ENCODE results near the gene ARVCF. TPM values are rescaled to one million over a fixed set of nuclear protein-coding genes. Genes with fewer than 3 reads are reported as not detected.

Gene ARVCF
- total and polyA plus RNA-seq, 4 donors = 15.4 to 102 (median 62.1) TPM

GRCh38 chr22:19972251-19972650, 44.4 kb downstream of the ARVCF start:
- intact Hi-C loops (cut with DNase I) = loop anchor here in 1 of 2 donors (10.0 kb wide), 1 partner anchor 113 kb away; the partner anchor contains the start of gene DGCR8
- Histone ChIP-seq H3K4me1 (ENCODE audit: control insufficient read depth in 1 of 2, insufficient read depth in 2 of 2, low read length in 2 of 2) (no peaks in the 10 kb centered on the region), H3K9me3 (ENCODE audit: control insufficient read depth, low read length) (no peaks in the 10 kb centered on the region), H3K27me3 (ENCODE audit: control insufficient read depth in 1 of 2, insufficient read depth in 2 of 2, low read length in 1 of 2) (no peaks in the 10 kb centered on the region), H3K4me3 (ENCODE audit: low read length in 2 of 2) (no peak overlapping the region), H3K27ac (ENCODE audit: low read depth in 1 of 2, low read length in 2 of 2) (no peak overlapping the region), H3K36me3 (ENCODE audit: control insufficient read depth in 1 of 2, insufficient read depth in 2 of 2, low read length in 1 of 2) (peaks cover 0 to 5% of the 10 kb centered on the region in 2 donors)
- DNase-seq (no peak), ATAC-seq (ENCODE audit: low FRiP score) (no peak)
- 74 to 84% methylated on average over 9 of the region's 9 CpGs for WGBS, 2 donors

- no peak overlapping the region for H3K4me3 ChIP-seq (ENCODE audit: low read length in 2 of 2)
- H3K9me3 ChIP-seq (ENCODE audit: control insufficient read depth, low read length) = no peaks in the 10 kb centered on the region
- ATAC-seq (ENCODE audit: low FRiP score) (no peak), DNase-seq (no peak)
- H3K4me1 ChIP-seq (ENCODE audit: control insufficient read depth in 1 of 2, insufficient read depth in 2 of 2, low read length in 2 of 2) = no peaks in the 10 kb centered on the region
- peaks cover 0 to 5% of the 10 kb centered on the region in 2 donors for H3K36me3 ChIP-seq (ENCODE audit: control insufficient read depth in 1 of 2, insufficient read depth in 2 of 2, low read length in 1 of 2)
- no peak overlapping the region for H3K27ac ChIP-seq (ENCODE audit: low read depth in 1 of 2, low read length in 2 of 2)
- WGBS, 2 donors = 61 to 67% methylated on average over 28 of the region's 28 CpGs
- no peaks in the 10 kb centered on the region for H3K27me3 ChIP-seq (ENCODE audit: control insufficient read depth in 1 of 2, insufficient read depth in 2 of 2, low read length in 1 of 2)
- intact Hi-C loops (cut with DNase I) = loop anchor here in 1 of 2 donors (10.0 kb wide), 1 partner anchor 113 kb away; the partner anchor contains the start of gene DGCR8
Measured at GRCh38 chr22:19971276-19972124, 45.1 kb downstream of the ARVCF start.

GRCh38 chr22:19970479-19971275, 45.9 kb downstream of the ARVCF start:
- intact Hi-C loops (cut with DNase I) = loop anchor here (1.0 to 10.0 kb wide), 2 partner anchors 43 to 114 kb away; partner anchors contain the start of gene DGCR8 (in 1 of the 2)
- Histone ChIP-seq H3K27ac (ENCODE audit: low read depth in 1 of 2, low read length in 2 of 2) (no peak overlapping the region), H3K27me3 (ENCODE audit: control insufficient read depth in 1 of 2, insufficient read depth in 2 of 2, low read length in 1 of 2) (no peaks in the 10 kb centered on the region), H3K36me3 (ENCODE audit: control insufficient read depth in 1 of 2, insufficient read depth in 2 of 2, low read length in 1 of 2) (peaks cover 0 to 5% of the 10 kb centered on the region in 2 donors), H3K9me3 (ENCODE audit: control insufficient read depth, low read length) (no peaks in the 10 kb centered on the region), H3K4me3 (ENCODE audit: low read length in 2 of 2) (no peak overlapping the region), H3K4me1 (ENCODE audit: control insufficient read depth in 1 of 2, insufficient read depth in 2 of 2, low read length in 2 of 2) (no peaks in the 10 kb centered on the region)
- DNase-seq = peak; percentile 76 to 92
- peak; percentile 80 for ATAC-seq (ENCODE audit: low FRiP score)
- 48 to 52% methylated on average over 24 to 25 of the region's 25 CpGs for WGBS, 2 donors

GRCh38 chr22:19970031-19970478, 46.6 kb downstream of the ARVCF start:
- 64 to 66% methylated on average over 8 to 9 of the region's 9 CpGs for WGBS, 2 donors
- intact Hi-C loops (cut with DNase I) = loop anchor here (1.0 to 10.0 kb wide), 2 partner anchors 43 to 115 kb away; partner anchors contain the start of gene DGCR8 (in 1 of the 2)
- Histone ChIP-seq H3K9me3 (ENCODE audit: control insufficient read depth, low read length) (no peaks in the 10 kb centered on the region), H3K4me3 (ENCODE audit: low read length in 2 of 2) (no peak overlapping the region), H3K4me1 (ENCODE audit: control insufficient read depth in 1 of 2, insufficient read depth in 2 of 2, low read length in 2 of 2) (no peaks in the 10 kb centered on the region), H3K36me3 (ENCODE audit: control insufficient read depth in 1 of 2, insufficient read depth in 2 of 2, low read length in 1 of 2) (peaks cover 0 to 5% of the 10 kb centered on the region in 2 donors), H3K27ac (ENCODE audit: low read depth in 1 of 2, low read length in 2 of 2) (no peak overlapping the region), H3K27me3 (ENCODE audit: control insufficient read depth in 1 of 2, insufficient read depth in 2 of 2, low read length in 1 of 2) (no peaks in the 10 kb centered on the region)
- ATAC-seq (ENCODE audit: low FRiP score) = no peak
- no peak for DNase-seq

- 75 to 76% methylated on average over 9 to 11 of the region's 11 CpGs for WGBS, 2 donors
- intact Hi-C loops (cut with DNase I) = no loop called here
- ATAC-seq (ENCODE audit: low FRiP score) (no peak), DNase-seq (no peak)
- Histone ChIP-seq H3K27ac (ENCODE audit: low read depth in 1 of 2, low read length in 2 of 2) (no peak overlapping the region), H3K9me3 (ENCODE audit: control insufficient read depth, low read length) (no peaks in the 10 kb centered on the region), H3K36me3 (ENCODE audit: control insufficient read depth in 1 of 2, insufficient read depth in 2 of 2, low read length in 1 of 2) (peaks cover 0 to 5% of the 10 kb centered on the region in 2 donors), H3K4me3 (ENCODE audit: low read length in 2 of 2) (no peak overlapping the region), H3K27me3 (ENCODE audit: control insufficient read depth in 1 of 2, insufficient read depth in 2 of 2, low read length in 1 of 2) (no peaks in the 10 kb centered on the region), H3K4me1 (ENCODE audit: control insufficient read depth in 1 of 2, insufficient read depth in 2 of 2, low read length in 2 of 2) (no peaks in the 10 kb centered on the region)
Measured at GRCh38 chr22:19969141-19969928, 47.3 kb downstream of the ARVCF start.

GRCh38 chr22:19968450-19968891, 48.2 kb downstream of the ARVCF start:
- Histone ChIP-seq H3K4me1 (ENCODE audit: control insufficient read depth in 1 of 2, insufficient read depth in 2 of 2, low read length in 2 of 2) (no peaks in the 10 kb centered on the region), H3K27me3 (ENCODE audit: control insufficient read depth in 1 of 2, insufficient read depth in 2 of 2, low read length in 1 of 2) (no peaks in the 10 kb centered on the region), H3K4me3 (ENCODE audit: low read length in 2 of 2) (no peak overlapping the region), H3K27ac (ENCODE audit: low read depth in 1 of 2, low read length in 2 of 2) (no peak overlapping the region), H3K36me3 (ENCODE audit: control insufficient read depth in 1 of 2, insufficient read depth in 2 of 2, low read length in 1 of 2) (peaks cover 0 to 5% of the 10 kb centered on the region in 2 donors), H3K9me3 (ENCODE audit: control insufficient read depth, low read length) (no peaks in the 10 kb centered on the region)
- DNase-seq (no peak), ATAC-seq (ENCODE audit: low FRiP score) (no peak)
- intact Hi-C loops (cut with DNase I) = no loop called here
- WGBS, 2 donors = 77 to 82% methylated on average over 18 of the region's 18 CpGs

GRCh38 chr22:19967850-19968449, 48.7 kb downstream of the ARVCF start:
- H3K27ac ChIP-seq (ENCODE audit: low read depth in 1 of 2, low read length in 2 of 2) = no peak overlapping the region
- no peak for DNase-seq
- H3K4me3 ChIP-seq (ENCODE audit: low read length in 2 of 2) = no peak overlapping the region
- 84 to 86% methylated on average over 7 of the region's 7 CpGs for WGBS, 2 donors
- ATAC-seq (ENCODE audit: low FRiP score) = no peak
- no peaks in the 10 kb centered on the region for H3K27me3 ChIP-seq (ENCODE audit: control insufficient read depth in 1 of 2, insufficient read depth in 2 of 2, low read length in 1 of 2)
- H3K36me3 ChIP-seq (ENCODE audit: control insufficient read depth in 1 of 2, insufficient read depth in 2 of 2, low read length in 1 of 2) = peaks cover 0 to 2% of the 10 kb centered on the region in 2 donors
- H3K4me1 ChIP-seq (ENCODE audit: control insufficient read depth in 1 of 2, insufficient read depth in 2 of 2, low read length in 2 of 2) = no peaks in the 10 kb centered on the region
- no peaks in the 10 kb centered on the region for H3K9me3 ChIP-seq (ENCODE audit: control insufficient read depth, low read length)
- intact Hi-C loops (cut with DNase I) = no loop called here
